Stimulated activated naive CD8-positive, alpha-beta T cell treated with anti-CD3 and anti-CD28 coated beads, Interleukin-15, amount 100 ng/mL, for 72 hours (primary cell): ENCODE results near the gene ZNF296.

ENCODE experiments used
- ATAC-seq: fragments of 150-1000 bp; cut with Tn5 transposase; 2 replicates; pipeline ENCODE4 v1.10.0; 2021; ENCODE audit warnings: mild to moderate bottlenecking, moderate library complexity
- DNase-seq, 2 donors: peaks; one replicate each; pipeline ENCODE4 v3.0.0; 2021 to 2022
- H3K27ac Mint-ChIP-seq, 2 donors: one replicate each; pipeline ENCODE4 v1.8.0; 2022; ENCODE audit warnings: mild to moderate bottlenecking in 2 of 2, mixed read lengths in 2 of 2, moderate library complexity in 2 of 2
- H3K27me3 Mint-ChIP-seq: one replicate; pipeline ENCODE4 v1.8.0; 2022; ENCODE audit warnings: mixed read lengths
- H3K4me1 Mint-ChIP-seq: one replicate; pipeline ENCODE4 v1.8.0; 2022; ENCODE audit warnings: mild to moderate bottlenecking, mixed read lengths
- H3K4me3 Mint-ChIP-seq, 2 donors: one replicate each; pipeline ENCODE4 v1.8.0; 2022; ENCODE audit warnings: mild to moderate bottlenecking in 2 of 2, mixed read lengths in 2 of 2, moderate library complexity in 1 of 2
- H3K9me3 Mint-ChIP-seq, 2 donors: one replicate each; pipeline ENCODE4 v1.8.0; 2022; ENCODE audit warnings: mixed read lengths in 2 of 2

The ZNF296 gene

GRCh38 chr19:45063851-45064801, 12.2 kb downstream of the ZNF296 start:
- ATAC-seq = peak; percentile 56
- H3K27ac Mint-ChIP-seq = no peak overlapping the region
- no peak for DNase-seq

GRCh38 chr19:45061965-45062364, 14.3 kb downstream of the ZNF296 start:
- Mint-ChIP-seq H3K9me3 (no peaks in the 10 kb centered on the region), H3K4me1 (peaks cover 11% of the 10 kb centered on the region), H3K27me3 (no peaks in the 10 kb centered on the region), H3K27ac (no peak overlapping the region), H3K4me3 (no peak overlapping the region)
- DNase-seq (no peak), ATAC-seq (no peak)

More at GRCh38 chr19:45063851-45064801, 12.2 kb downstream of the ZNF296 start:
- Mint-ChIP-seq H3K9me3 (no peaks in the 10 kb centered on the region), H3K4me1 (peaks cover 11% of the 10 kb centered on the region), H3K4me3 (no peak overlapping the region), H3K27me3 (no peaks in the 10 kb centered on the region)

- H3K4me1 Mint-ChIP-seq = peaks cover 11% of the 10 kb centered on the region
- no peak overlapping the region for H3K4me3 Mint-ChIP-seq
- DNase-seq (peak; percentile 78), ATAC-seq (peak; percentile 81)
- H3K27ac Mint-ChIP-seq = no peak overlapping the region
- no peaks in the 10 kb centered on the region for H3K27me3 Mint-ChIP-seq
- no peaks in the 10 kb centered on the region for H3K9me3 Mint-ChIP-seq
These were observed 16.9 kb downstream of the ZNF296 start for GRCh38 chr19:45059258-45059965.

DNA sequence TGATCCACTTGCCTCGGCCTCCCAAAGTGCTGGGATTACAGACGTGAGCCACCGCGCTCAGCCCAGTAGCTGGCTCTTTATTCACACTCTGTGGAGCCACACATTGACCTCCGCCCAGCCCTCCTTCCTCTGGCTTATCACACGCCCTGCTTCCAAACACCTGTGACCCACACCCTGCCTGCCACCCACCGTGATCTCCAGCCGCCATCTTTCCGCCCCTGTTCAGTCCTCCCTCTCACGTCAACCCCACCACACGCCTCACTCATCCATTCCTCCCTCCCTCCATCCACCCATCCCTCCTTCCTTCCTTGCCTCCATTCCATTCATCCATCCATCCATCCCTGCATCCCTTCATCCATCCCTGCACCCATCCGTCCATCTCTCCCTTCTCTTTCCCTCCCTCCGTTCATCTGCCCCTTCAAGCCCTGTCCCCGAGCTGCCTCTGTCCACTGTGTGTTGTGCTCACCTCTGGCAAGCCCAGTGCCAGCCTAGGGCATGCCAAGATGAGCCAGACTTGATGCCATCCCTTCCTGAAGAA, 17.6 kb downstream of the ZNF296 start:
- ATAC-seq (no peak), DNase-seq (no peak)
- Mint-ChIP-seq H3K4me1 (peaks cover 11% of the 10 kb centered on the region), H3K4me3 (no peak overlapping the region), H3K27ac (no peak overlapping the region), H3K27me3 (no peaks in the 10 kb centered on the region), H3K9me3 (no peaks in the 10 kb centered on the region)

GRCh38 chr19:45057444-45057843, 18.8 kb downstream of the ZNF296 start:
- Mint-ChIP-seq H3K27ac (peak overlapping the region in 1 of 2 donors; percentile 91), H3K9me3 (no peaks in the 10 kb centered on the region), H3K27me3 (no peaks in the 10 kb centered on the region), H3K4me1 (peaks cover 11% of the 10 kb centered on the region), H3K4me3 (no peak overlapping the region)
- no peak for DNase-seq
- ATAC-seq = no peak

DNA sequence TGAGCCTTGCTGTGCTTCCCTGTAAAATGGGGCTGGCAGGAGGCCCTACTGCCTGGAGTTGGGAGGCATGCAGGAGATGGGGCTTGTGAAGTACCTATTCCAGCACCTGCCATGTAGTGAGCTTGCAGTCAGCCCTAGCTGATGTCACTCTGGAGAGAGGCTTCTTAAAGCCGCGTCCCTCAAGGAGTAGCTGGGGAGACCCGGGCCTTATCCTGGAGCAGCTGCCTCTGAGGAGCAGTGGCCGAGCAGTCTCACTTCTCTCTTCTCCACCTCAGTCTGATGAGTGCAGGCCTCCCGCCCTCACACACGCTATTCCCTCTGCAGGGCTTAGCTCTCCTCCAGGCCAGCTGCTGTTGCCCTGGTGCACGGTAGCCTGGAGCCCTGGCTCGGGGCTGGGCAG, 19.4 kb downstream of the ZNF296 start:
- Mint-ChIP-seq H3K27ac (peak overlapping the region in 1 of 2 donors; percentile 91), H3K4me1 (peaks cover 11% of the 10 kb centered on the region), H3K9me3 (no peaks in the 10 kb centered on the region), H3K27me3 (no peaks in the 10 kb centered on the region), H3K4me3 (no peak overlapping the region)
- DNase-seq (no peak), ATAC-seq (no peak)

- no peak overlapping the region for H3K4me3 Mint-ChIP-seq
- H3K4me1 Mint-ChIP-seq = peaks cover 22% of the 10 kb centered on the region
- H3K27ac Mint-ChIP-seq = peak overlapping the region; percentile 5 to 8
- no peaks in the 10 kb centered on the region for H3K9me3 Mint-ChIP-seq
- DNase-seq = no peak
- no peak for ATAC-seq
- no peaks in the 10 kb centered on the region for H3K27me3 Mint-ChIP-seq
These were observed 24.2 kb downstream of the ZNF296 start for GRCh38 chr19:45051929-45052579.

GRCh38 chr19:45050036-45050435, 26.2 kb downstream of the ZNF296 start:
- Mint-ChIP-seq H3K27me3 (no peaks in the 10 kb centered on the region), H3K27ac (peak overlapping the region in 1 of 2 donors; percentile 10), H3K4me1 (peaks cover 42% of the 10 kb centered on the region), H3K4me3 (no peak overlapping the region), H3K9me3 (no peaks in the 10 kb centered on the region)
- no peak for ATAC-seq
- DNase-seq = no peak

DNA sequence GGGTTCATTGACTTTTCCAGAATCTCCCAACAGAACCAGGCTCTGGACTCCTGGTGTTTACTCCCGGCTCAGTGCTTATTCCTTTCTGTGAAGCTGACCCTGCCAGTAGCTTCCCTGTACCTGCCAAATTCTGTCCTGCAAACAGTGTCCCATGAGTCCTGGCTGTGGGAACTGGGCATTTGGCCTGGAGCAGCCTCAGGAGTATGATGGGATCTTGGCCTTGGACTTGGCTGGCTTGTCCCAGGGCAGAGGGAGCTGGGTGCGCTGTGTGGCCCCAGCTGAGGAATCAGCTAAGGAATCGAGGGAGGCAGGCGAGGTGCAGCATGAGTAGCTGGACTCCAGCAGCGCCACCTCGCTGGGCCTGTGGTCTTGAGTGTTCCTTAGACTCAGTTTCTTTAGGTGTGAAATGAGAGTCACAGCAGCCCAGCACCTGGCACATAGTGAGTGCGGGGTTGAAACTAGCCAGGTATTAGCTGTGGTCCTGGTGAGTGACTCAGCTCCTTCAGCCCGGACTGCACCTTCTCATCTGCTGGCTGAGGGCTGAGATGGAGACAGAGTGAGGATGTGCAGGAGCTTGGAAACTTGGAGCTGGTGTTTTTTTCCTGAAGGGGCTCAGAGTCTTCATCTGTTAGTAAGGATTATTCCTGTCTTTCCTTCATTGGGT, 27.1 kb downstream of the ZNF296 start:
- ATAC-seq (no peak), DNase-seq (no peak)
- Mint-ChIP-seq H3K27ac (peak overlapping the region in 1 of 2 donors; percentile 79), H3K4me1 (peaks cover 46% of the 10 kb centered on the region), H3K4me3 (no peak overlapping the region), H3K27me3 (no peaks in the 10 kb centered on the region), H3K9me3 (no peaks in the 10 kb centered on the region)

GRCh38 chr19:45047188-45047797, 29.0 kb downstream of the ZNF296 start:
- no peaks in the 10 kb centered on the region for H3K9me3 Mint-ChIP-seq
- H3K27me3 Mint-ChIP-seq = no peaks in the 10 kb centered on the region
- H3K27ac Mint-ChIP-seq = peak overlapping the region; percentile 8 to 81
- peak overlapping the region; percentile 9 to 32 for H3K4me3 Mint-ChIP-seq
- DNase-seq (no peak), ATAC-seq (no peak)
- peaks cover 47% of the 10 kb centered on the region for H3K4me1 Mint-ChIP-seq

GRCh38 chr19:45046355-45046754, 29.9 kb downstream of the ZNF296 start:
- DNase-seq = no peak
- ATAC-seq = no peak
- no peaks in the 10 kb centered on the region for H3K27me3 Mint-ChIP-seq
- no peak overlapping the region for H3K4me3 Mint-ChIP-seq
- H3K27ac Mint-ChIP-seq = peak overlapping the region in 1 of 2 donors; percentile 76
- no peaks in the 10 kb centered on the region for H3K9me3 Mint-ChIP-seq
- H3K4me1 Mint-ChIP-seq = peaks cover 56% of the 10 kb centered on the region

GRCh38 chr19:45045671-45046353, 30.5 kb downstream of the ZNF296 start:
- ATAC-seq = no peak
- H3K27ac Mint-ChIP-seq = peak overlapping the region in 1 of 2 donors; percentile 76
- no peak overlapping the region for H3K4me3 Mint-ChIP-seq
- no peak for DNase-seq
- peaks cover 62% of the 10 kb centered on the region for H3K4me1 Mint-ChIP-seq
- no peaks in the 10 kb centered on the region for H3K9me3 Mint-ChIP-seq
- H3K27me3 Mint-ChIP-seq = no peaks in the 10 kb centered on the region

GRCh38 chr19:45041125-45041524, 35.2 kb downstream of the ZNF296 start:
- ATAC-seq (no peak), DNase-seq (no peak)
- Mint-ChIP-seq H3K4me3 (peak overlapping the region in 1 of 2 donors; percentile 33), H3K27me3 (no peaks in the 10 kb centered on the region), H3K27ac (no peak overlapping the region), H3K4me1 (peaks cover 50% of the 10 kb centered on the region), H3K9me3 (no peaks in the 10 kb centered on the region)

- Mint-ChIP-seq H3K4me3 (peak overlapping the region; percentile 94), H3K27ac (peak overlapping the region in 1 of 2 donors; percentile 30), H3K9me3 (no peaks in the 10 kb centered on the region), H3K4me1 (peaks cover 41% of the 10 kb centered on the region), H3K27me3 (no peaks in the 10 kb centered on the region)
- no peak for DNase-seq
- no peak for ATAC-seq
These were observed 36.1 kb downstream of the ZNF296 start for GRCh38 chr19:45040059-45040771.
